ENCODE data around the gene TNFAIP8L1. TPM values are rescaled to one million over a fixed set of nuclear protein-coding genes. Genes with fewer than 3 reads are reported as not detected.

TNFAIP8L1 gene
- total RNA-seq, 4 donors from 2014 or later, result 4.5 to 12.0 (median 8.5) TPM

- TF ChIP-seq POLR2A (IDR thresholded peaks at IDR 0.05) (no peak), CTCF (IDR thresholded peaks at IDR 0.05) (no peak), POLR2AphosphoS5 (IDR thresholded peaks at IDR 0.05) (no peak)
These were observed 50.1 kb downstream of the TNFAIP8L1 start for GRCh38 chr19:4689403-4689802.

GRCh38 chr19:4690361-4690760 lies 51.0 kb downstream of the TNFAIP8L1 start:
- Histone ChIP-seq H3K36me3 (peaks cover 0 to 72% (median 20%) of the 10 kb centered on the region in 4 donors), H3K27ac (no peak overlapping the region), H3K27me3 (no peaks in the 10 kb centered on the region), H3K4me3 (no peak overlapping the region), H3K4me1 (no peaks in the 10 kb centered on the region), H3K9me3 (no peaks in the 10 kb centered on the region)
- 77 to 83% methylated on average over 1 to 13 of the region's 13 CpGs for WGBS, 2 donors (ENCODE audit: low coverage in 1 of 2)
- in situ Hi-C loops (cut with MboI; ENCODE audit: low pct_ligation_motif_present in 1 of 4, low pct_unique_long_range_greater_than_20kb in 1 of 4, low sequenced_read_pairs in 3 of 4) (no loop called here), intact Hi-C loops (cut with DNase I; ENCODE audit: low total_unique reads) (no loop called here)
- no peak for DNase-seq
- TF ChIP-seq POLR2AphosphoS5 (IDR thresholded peaks at IDR 0.05), result no peak
- TF ChIP-seq POLR2A (IDR thresholded peaks at IDR 0.05), result no peak
- no peak for TF ChIP-seq CTCF (IDR thresholded peaks at IDR 0.05)
- no peak for TF ChIP-seq EP300 (IDR thresholded peaks at IDR 0.05; ENCODE audit: low read depth)

More at GRCh38 chr19:4689403-4689802, 50.1 kb downstream of the TNFAIP8L1 start:
- DNase-seq, result no peak
- no peaks in the 10 kb centered on the region for H3K27me3 ChIP-seq
- H3K27ac ChIP-seq, result no peak overlapping the region
- intact Hi-C loops (cut with DNase I; ENCODE audit: low total_unique reads) (no loop called here), in situ Hi-C loops (cut with MboI; ENCODE audit: low pct_ligation_motif_present in 1 of 4, low pct_unique_long_range_greater_than_20kb in 1 of 4, low sequenced_read_pairs in 3 of 4) (no loop called here)
- no peak overlapping the region for H3K4me3 ChIP-seq
- no peaks in the 10 kb centered on the region for H3K4me1 ChIP-seq
- peaks cover 0 to 63% (median 17%) of the 10 kb centered on the region in 4 donors for H3K36me3 ChIP-seq
- 94% methylated on average over 19 of the region's 19 CpGs; no CpG with 5 or more reads in 1 of the 2 donors for WGBS, 2 donors (ENCODE audit: low coverage in 1 of 2)
- no peaks in the 10 kb centered on the region for H3K9me3 ChIP-seq

- Histone ChIP-seq H3K4me1 (no peaks in the 10 kb centered on the region), H3K27me3 (no peaks in the 10 kb centered on the region), H3K36me3 (peaks cover 0 to 82% (median 24%) of the 10 kb centered on the region in 4 donors), H3K4me3 (no peak overlapping the region), H3K27ac (no peak overlapping the region), H3K9me3 (no peaks in the 10 kb centered on the region)
- WGBS, 2 donors (ENCODE audit: low coverage in 1 of 2), result 82% methylated on average over 9 of the region's 9 CpGs; no CpG with 5 or more reads in 1 of the 2 donors
- TF ChIP-seq POLR2AphosphoS5 (IDR thresholded peaks at IDR 0.05) (no peak), EP300 (IDR thresholded peaks at IDR 0.05; ENCODE audit: low read depth) (no peak), POLR2A (IDR thresholded peaks at IDR 0.05) (no peak), CTCF (IDR thresholded peaks at IDR 0.05) (no peak)
- peak; percentile 38 for DNase-seq
- in situ Hi-C loops (cut with MboI; ENCODE audit: low pct_ligation_motif_present in 1 of 4, low pct_unique_long_range_greater_than_20kb in 1 of 4, low sequenced_read_pairs in 3 of 4), result no loop called here
- intact Hi-C loops (cut with DNase I; ENCODE audit: low total_unique reads), result no loop called here
These were observed 52.1 kb downstream of the TNFAIP8L1 start for GRCh38 chr19:4691373-4691772.

GRCh38 chr19:4692251-4693077 lies 53.1 kb downstream of the TNFAIP8L1 start:
- in situ Hi-C loops (cut with MboI; ENCODE audit: low pct_ligation_motif_present in 1 of 4, low pct_unique_long_range_greater_than_20kb in 1 of 4, low sequenced_read_pairs in 3 of 4), result no loop called here
- no peak for DNase-seq
- Histone ChIP-seq H3K27ac (no peak overlapping the region), H3K27me3 (no peaks in the 10 kb centered on the region), H3K9me3 (no peaks in the 10 kb centered on the region), H3K36me3 (peaks cover 0 to 84% (median 25%) of the 10 kb centered on the region in 4 donors), H3K4me3 (no peak overlapping the region), H3K4me1 (no peaks in the 10 kb centered on the region)
- intact Hi-C loops (cut with DNase I; ENCODE audit: low total_unique reads), result no loop called here
- TF ChIP-seq CTCF (IDR thresholded peaks at IDR 0.05) (no peak), POLR2A (IDR thresholded peaks at IDR 0.05) (no peak), POLR2AphosphoS5 (IDR thresholded peaks at IDR 0.05) (no peak), EP300 (IDR thresholded peaks at IDR 0.05; ENCODE audit: low read depth) (no peak)
- WGBS, 2 donors (ENCODE audit: low coverage in 1 of 2), result 91% methylated on average over 26 of the region's 27 CpGs; no CpG with 5 or more reads in 1 of the 2 donors
